Measurements from ENCODE around the gene UBA52. TPM values are rescaled to one million over a fixed set of nuclear protein-coding genes. Genes with fewer than 3 reads are reported as not detected.

UBA52 gene
- total RNA-seq, 4 donors from 2014 or later, result 222 to 609 (median 308) TPM

- no peak for DNase-seq
Observed at GRCh38 chr19:18580311-18580710, 8.7 kb downstream of the UBA52 start.

GRCh38 chr19:18586306-18586705, 14.6 kb downstream of the UBA52 start:
- H3K27me3 ChIP-seq, result no peaks in the 10 kb centered on the region
- H3K4me3 ChIP-seq, result no peak overlapping the region
- H3K4me1 ChIP-seq, result peaks cover 0 to 14% (median 3%) of the 10 kb centered on the region in 4 donors
- H3K9me3 ChIP-seq, result no peaks in the 10 kb centered on the region
- no peak overlapping the region for H3K27ac ChIP-seq
- peak in 1 of 6 experiments; percentile 9 for TF ChIP-seq CTCF (IDR thresholded peaks at IDR 0.05)
- TF ChIP-seq POLR2A (IDR thresholded peaks at IDR 0.05), result no peak
- peaks cover 0 to 11% (median 0%) of the 10 kb centered on the region in 3 donors for H3K36me3 ChIP-seq
- DNase-seq, result no peak

More at GRCh38 chr19:18580311-18580710, 8.7 kb downstream of the UBA52 start:
- no peaks in the 10 kb centered on the region for H3K9me3 ChIP-seq
- peaks cover 0 to 20% (median 0%) of the 10 kb centered on the region in 3 donors for H3K36me3 ChIP-seq
- no peaks in the 10 kb centered on the region for H3K27me3 ChIP-seq
- no peak for TF ChIP-seq POLR2A (IDR thresholded peaks at IDR 0.05)
- no peak for TF ChIP-seq CTCF (IDR thresholded peaks at IDR 0.05)
- H3K4me1 ChIP-seq, result no peaks in the 10 kb centered on the region
- H3K4me3 ChIP-seq, result no peak overlapping the region
- H3K27ac ChIP-seq, result no peak overlapping the region

GRCh38 chr19:18587561-18587960, 15.9 kb downstream of the UBA52 start:
- TF ChIP-seq CTCF (IDR thresholded peaks at IDR 0.05) (no peak), POLR2A (IDR thresholded peaks at IDR 0.05) (no peak)
- Histone ChIP-seq H3K4me3 (no peak overlapping the region), H3K4me1 (peaks cover 0 to 14% (median 3%) of the 10 kb centered on the region in 4 donors), H3K27me3 (no peaks in the 10 kb centered on the region), H3K36me3 (peaks cover 0 to 11% (median 0%) of the 10 kb centered on the region in 3 donors), H3K9me3 (no peaks in the 10 kb centered on the region), H3K27ac (peak overlapping the region in 2 of 4 donors; percentile 88 to 89)
- DNase-seq, result no peak

- TF ChIP-seq CTCF (IDR thresholded peaks at IDR 0.05), result no peak
- no peak for DNase-seq
- H3K36me3 ChIP-seq, result peaks cover 0 to 11% (median 0%) of the 10 kb centered on the region in 3 donors
- H3K4me3 ChIP-seq, result peak overlapping the region; percentile 69 to 93 (median 85)
- H3K27ac ChIP-seq, result peak overlapping the region; percentile 81 to 90 (median 88)
- no peaks in the 10 kb centered on the region for H3K27me3 ChIP-seq
- H3K9me3 ChIP-seq, result no peaks in the 10 kb centered on the region
- peaks cover 0 to 14% (median 3%) of the 10 kb centered on the region in 4 donors for H3K4me1 ChIP-seq
Observed at GRCh38 chr19:18587962-18588610, 16.4 kb downstream of the UBA52 start.

GRCh38 chr19:18588611-18589379, 17.1 kb downstream of the UBA52 start, which contains the start of gene REX1BD:
TSS of gene REX1BD (plus strand) at chr19:18588798. CDS start at chr19:18588802, 4 bp downstream.
- no peaks in the 10 kb centered on the region for H3K9me3 ChIP-seq
- H3K4me3 ChIP-seq, result peak within 1 kb of the TSS; percentile 69 to 93 (median 85)
- peak within 1 kb of the TSS; percentile 81 to 90 (median 88) for H3K27ac ChIP-seq
- DNase-seq, result peak; percentile 82 to 92 (median 90)
- peaks cover 0 to 15% (median 3%) of the 10 kb centered on the region in 4 donors for H3K4me1 ChIP-seq
- H3K27me3 ChIP-seq, result no peaks in the 10 kb centered on the region
- TF ChIP-seq POLR2A (IDR thresholded peaks at IDR 0.05) (peak; percentile 37 to 38), CTCF (IDR thresholded peaks at IDR 0.05) (peak; percentile 80 to 93 (median 89))
- H3K36me3 ChIP-seq, result peaks cover 0 to 11% (median 0%) of the 10 kb centered on the region in 3 donors

Data from Peyer's patch (tissue), 4 donors.